AML-193 (cell line): Measurements from ENCODE around the gene SERP2.
A peak's percentile ranks its signal among the peaks of the same experiment; 100 is the strongest.

ENCODE experiments used
- DNase-seq, 2 experiments: peaks; one replicate each; lab custom pipeline; 2025; lab: John Stamatoyannopoulos, UW

Gene SERP2

GRCh38 chr13:44389060-44389666 is 15.5 kb downstream of the SERP2 start:
- no peak for DNase-seq

GRCh38 chr13:44389876-44390275 is 16.3 kb downstream of the SERP2 start:
- DNase-seq: no peak

GRCh38 chr13:44393391-44393790 is 19.8 kb downstream of the SERP2 start:
- no peak for DNase-seq

GRCh38 chr13:44394658-44395057 is 21.0 kb downstream of the SERP2 start:
- no peak for DNase-seq

GRCh38 chr13:44395976-44396694 is 22.5 kb downstream of the SERP2 start:
- DNase-seq: no peak

GRCh38 chr13:44396701-44397580 is 23.3 kb downstream of the SERP2 start:
- DNase-seq: no peak

GRCh38 chr13:44397766-44398223 is 24.2 kb downstream of the SERP2 start:
- DNase-seq: no peak

GRCh38 chr13:44398606-44399005 is 25.0 kb downstream of the SERP2 start:
- DNase-seq: no peak

GRCh38 chr13:44399074-44399473 is 25.4 kb downstream of the SERP2 start:
- DNase-seq: no peak

GRCh38 chr13:44400736-44401135 is 27.1 kb downstream of the SERP2 start:
- DNase-seq: no peak

GRCh38 chr13:44401577-44401976 is 28.0 kb downstream of the SERP2 start:
- no peak for DNase-seq

- DNase-seq: no peak
Observed at GRCh38 chr13:44402899-44403445, 29.3 kb downstream of the SERP2 start.

GRCh38 chr13:44403461-44404056 is 29.9 kb downstream of the SERP2 start:
- DNase-seq: no peak

- DNase-seq: no peak
Observed at GRCh38 chr13:44404261-44405132, 30.9 kb downstream of the SERP2 start.

- no peak for DNase-seq
Observed at GRCh38 chr13:44406617-44407016, 33.0 kb downstream of the SERP2 start.

GRCh38 chr13:44407379-44407778 is 33.8 kb downstream of the SERP2 start:
- no peak for DNase-seq

- DNase-seq: no peak
Observed at GRCh38 chr13:44407891-44408290, 34.3 kb downstream of the SERP2 start.

GRCh38 chr13:44409595-44409994 is 36.0 kb downstream of the SERP2 start:
- DNase-seq: no peak

GRCh38 chr13:44410328-44410859 is 36.8 kb downstream of the SERP2 start:
- no peak for DNase-seq

GRCh38 chr13:44411841-44412240 is 38.2 kb downstream of the SERP2 start:
- DNase-seq: peak in 1 of 2 experiments; percentile 17
